ENCODE data around the gene ELOA2.
A peak's percentile ranks its signal among the peaks of the same experiment; 100 is the strongest.
"Not testable (repeated sequence)": the region's sequence is repeated elsewhere in the genome, so short reads cannot be mapped to it uniquely, and the experiment has no call there.

ELOA2 gene

GRCh38 chr18:47054369-47054768 lies 18.9 kb upstream of the ELOA2 start:
- Histone ChIP-seq H3K27ac (no peak overlapping the region), H3K9me3 (ENCODE audit: low read depth, low read length) (no peaks in the 10 kb centered on the region), H3K9ac (ENCODE audit: insufficient read length) (no peak overlapping the region), H3K4me3 (no peak overlapping the region), H3K36me3 (ENCODE audit: insufficient read depth, low read length) (no peaks in the 10 kb centered on the region)
- TF ChIP-seq FOXP2 (optimal IDR thresholded peaks at IDR 0.05; ENCODE audit: control extremely low read depth, extremely low read length, insufficient read depth) (no peak), EZH2 (IDR thresholded peaks at IDR 0.05) (no peak), POLR2AphosphoS5 (IDR thresholded peaks at IDR 0.05; ENCODE audit: borderline replicate concordance, low read depth, low read length) (no peak)
- DNase-seq (ENCODE audit: low read depth, low spot score): no peak

GRCh38 chr18:47050468-47050867 lies 15.0 kb upstream of the ELOA2 start:
- DNase-seq (ENCODE audit: low read depth, low spot score): peak; percentile 26
- no peaks in the 10 kb centered on the region for H3K36me3 ChIP-seq (ENCODE audit: insufficient read depth, low read length)
- TF ChIP-seq FOXP2 (optimal IDR thresholded peaks at IDR 0.05; ENCODE audit: control extremely low read depth, extremely low read length, insufficient read depth): no peak

GRCh38 chr18:47040982-47041381 lies 5.6 kb upstream of the ELOA2 start:
- no peak overlapping the region for H3K27ac ChIP-seq
- H3K4me3 ChIP-seq: no peak overlapping the region
- TF ChIP-seq EZH2 (IDR thresholded peaks at IDR 0.05): no peak
- no peak for TF ChIP-seq FOXP2 (optimal IDR thresholded peaks at IDR 0.05; ENCODE audit: control extremely low read depth, extremely low read length, insufficient read depth)
- no peak for TF ChIP-seq POLR2AphosphoS5 (IDR thresholded peaks at IDR 0.05; ENCODE audit: borderline replicate concordance, low read depth, low read length)
- no peaks in the 10 kb centered on the region for H3K9me3 ChIP-seq (ENCODE audit: low read depth, low read length)
- no peak overlapping the region for H3K9ac ChIP-seq (ENCODE audit: insufficient read length)
- no peak for DNase-seq (ENCODE audit: low read depth, low spot score)
- H3K36me3 ChIP-seq (ENCODE audit: insufficient read depth, low read length): no peaks in the 10 kb centered on the region

More at GRCh38 chr18:47050468-47050867, 15.0 kb upstream of the ELOA2 start:
- Histone ChIP-seq H3K27ac (no peak overlapping the region), H3K4me3 (no peak overlapping the region), H3K9me3 (ENCODE audit: low read depth, low read length) (no peaks in the 10 kb centered on the region), H3K9ac (ENCODE audit: insufficient read length) (no peak overlapping the region)

DNA sequence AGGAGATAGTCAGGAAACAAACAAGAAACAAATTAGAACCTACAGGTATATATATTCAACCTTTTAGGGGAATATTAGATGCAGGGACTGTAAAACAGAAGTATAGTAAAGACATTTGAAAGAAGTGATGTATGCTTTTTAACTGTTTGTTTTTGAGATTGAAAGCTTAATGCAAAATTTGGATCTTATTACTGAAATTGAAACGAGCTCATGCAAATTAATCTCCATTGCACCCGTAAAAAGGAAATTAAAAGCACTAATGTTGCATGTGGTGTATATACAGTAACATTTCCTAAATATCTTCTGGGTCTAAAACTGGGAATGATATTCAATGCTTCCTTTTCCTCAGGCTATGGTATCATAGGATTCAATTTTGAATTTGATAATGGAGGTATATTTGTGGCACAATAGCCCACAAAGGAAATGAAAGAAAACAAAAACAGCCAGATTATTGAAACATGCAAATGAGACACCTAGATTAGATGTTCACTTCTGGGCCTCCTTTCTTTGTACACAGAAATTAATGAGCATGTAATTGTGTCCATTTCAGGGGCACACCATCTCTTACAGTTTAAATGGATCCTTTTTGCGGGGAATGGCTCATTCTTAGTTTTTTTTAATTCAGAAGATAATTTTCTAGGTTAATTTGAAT lies 1.6 kb upstream of the ELOA2 start:
- Histone ChIP-seq H3K9me3 (ENCODE audit: low read depth, low read length) (no peaks in the 10 kb centered on the region), H3K27ac (0 out of 2 replicates have a peak overlapping the region, but pooled peaks have one; percentile 1), H3K36me3 (ENCODE audit: insufficient read depth, low read length) (no peaks in the 10 kb centered on the region), H3K9ac (ENCODE audit: insufficient read length) (no peak overlapping the region), H3K4me3 (no peak overlapping the region)
- TF ChIP-seq POLR2AphosphoS5 (IDR thresholded peaks at IDR 0.05; ENCODE audit: borderline replicate concordance, low read depth, low read length) (no peak), FOXP2 (optimal IDR thresholded peaks at IDR 0.05; ENCODE audit: control extremely low read depth, extremely low read length, insufficient read depth) (no peak), EZH2 (IDR thresholded peaks at IDR 0.05) (no peak)
- DNase-seq (ENCODE audit: low read depth, low spot score): no peak

DNA sequence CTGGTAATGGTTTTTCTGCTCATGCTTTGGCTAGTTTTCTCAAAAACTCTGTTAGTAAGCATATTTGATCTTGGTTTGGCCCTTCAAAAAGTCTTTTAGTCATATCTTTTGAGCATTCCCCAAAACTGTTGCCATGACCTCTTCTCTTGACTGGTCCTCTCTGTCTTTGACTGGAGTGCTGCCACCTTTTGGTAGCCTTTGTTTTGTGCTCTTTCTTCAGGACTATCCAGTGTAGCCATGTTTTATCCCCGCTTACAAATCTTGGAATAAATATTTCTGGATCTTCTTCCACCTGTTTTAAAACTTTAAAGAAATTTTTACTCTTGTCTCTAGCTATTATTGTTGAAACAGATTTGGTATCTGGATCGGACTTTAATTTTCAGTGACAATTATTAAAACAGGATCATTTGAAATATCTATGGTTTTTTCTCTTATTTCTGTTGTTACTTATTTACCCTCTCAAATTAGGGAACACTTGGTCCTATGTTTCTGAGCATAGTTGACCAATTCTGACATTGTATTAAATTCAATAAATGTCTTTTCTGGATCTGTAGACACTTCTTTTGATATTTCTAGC lies 965 bp upstream of the ELOA2 start:
- TF ChIP-seq EZH2 (IDR thresholded peaks at IDR 0.05): no peak
- no peak for TF ChIP-seq FOXP2 (optimal IDR thresholded peaks at IDR 0.05; ENCODE audit: control extremely low read depth, extremely low read length, insufficient read depth)
- TF ChIP-seq POLR2AphosphoS5 (IDR thresholded peaks at IDR 0.05; ENCODE audit: borderline replicate concordance, low read depth, low read length): no peak
- peak; percentile 1 for DNase-seq (ENCODE audit: low read depth, low spot score)
- Histone ChIP-seq H3K9ac (ENCODE audit: insufficient read length) (no peak overlapping the region), H3K9me3 (ENCODE audit: low read depth, low read length) (no peaks in the 10 kb centered on the region), H3K4me3 (no peak overlapping the region), H3K27ac (0 out of 2 replicates have a peak overlapping the region, but pooled peaks have one; percentile 1), H3K36me3 (ENCODE audit: insufficient read depth, low read length) (no peaks in the 10 kb centered on the region)

DNA sequence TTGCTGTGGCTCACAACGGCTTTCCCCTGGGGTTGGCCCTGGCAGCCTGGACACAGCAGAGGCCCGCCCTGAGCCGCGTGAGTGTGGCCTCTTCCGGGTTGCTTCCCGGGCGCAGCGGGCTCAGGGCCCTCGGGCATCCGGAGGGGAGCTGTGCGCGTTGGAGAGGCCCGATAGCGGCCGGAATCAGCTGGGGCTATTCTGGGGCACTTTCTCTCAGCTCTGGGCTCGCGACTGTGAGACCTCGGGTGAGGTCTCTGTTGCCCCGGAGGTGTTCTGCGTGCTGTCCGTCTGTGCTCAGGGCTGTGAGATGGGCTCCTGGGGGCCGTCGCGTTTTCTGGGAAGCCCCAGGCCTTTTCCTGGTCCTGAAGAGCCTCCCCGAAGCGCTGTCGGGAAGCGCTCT lies 830 bp downstream of the ELOA2 start:
- H3K4me3 ChIP-seq; DNase-seq (ENCODE audit: low read depth, low spot score); H3K9ac ChIP-seq (ENCODE audit: insufficient read length); H3K36me3 ChIP-seq (ENCODE audit: insufficient read depth, low read length); H3K27ac ChIP-seq; H3K9me3 ChIP-seq (ENCODE audit: low read depth, low read length): not testable (repeated sequence)

- Histone ChIP-seq H3K9me3 (ENCODE audit: low read depth, low read length) (no peaks in the 10 kb centered on the region), H3K4me3 (no peak overlapping the region), H3K36me3 (ENCODE audit: insufficient read depth, low read length) (no peaks in the 10 kb centered on the region), H3K9ac (ENCODE audit: insufficient read length) (no peak overlapping the region), H3K27ac (no peak overlapping the region)
- DNase-seq (ENCODE audit: low read depth, low spot score): no peak
- TF ChIP-seq EZH2 (IDR thresholded peaks at IDR 0.05) (no peak), POLR2AphosphoS5 (IDR thresholded peaks at IDR 0.05; ENCODE audit: borderline replicate concordance, low read depth, low read length) (no peak), FOXP2 (optimal IDR thresholded peaks at IDR 0.05; ENCODE audit: control extremely low read depth, extremely low read length, insufficient read depth) (no peak)
Observed at GRCh38 chr18:47032945-47033344, 2.5 kb downstream of the ELOA2 start.

DNA sequence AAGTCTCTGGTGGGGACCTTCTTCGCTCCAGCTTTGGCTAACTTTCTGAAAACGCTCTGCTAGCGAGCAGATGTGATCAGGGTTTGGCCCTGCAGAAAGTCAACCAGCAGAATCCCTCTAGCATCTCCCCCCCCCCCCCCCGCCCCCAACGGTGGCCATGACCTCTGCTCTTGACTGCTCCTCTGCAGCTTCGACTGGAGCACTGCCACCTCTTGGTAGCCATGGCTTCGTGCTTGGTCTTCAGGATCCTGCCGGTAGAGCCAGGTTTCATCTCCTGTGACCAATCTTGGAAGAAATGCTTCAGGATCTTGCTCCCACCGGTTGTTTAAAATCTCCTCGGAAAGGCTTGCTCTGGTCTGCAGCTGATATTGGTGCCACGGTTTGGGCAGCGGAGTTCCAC lies 4.5 kb downstream of the ELOA2 start:
- not testable (repeated sequence) for H3K36me3 ChIP-seq (ENCODE audit: insufficient read depth, low read length); DNase-seq (ENCODE audit: low read depth, low spot score)

GRCh38 chr18:47029684-47030353 lies 5.6 kb downstream of the ELOA2 start:
- H3K9ac ChIP-seq (ENCODE audit: insufficient read length); H3K36me3 ChIP-seq (ENCODE audit: insufficient read depth, low read length); H3K4me3 ChIP-seq; DNase-seq (ENCODE audit: low read depth, low spot score); H3K9me3 ChIP-seq (ENCODE audit: low read depth, low read length); H3K27ac ChIP-seq: not testable (repeated sequence)

More for the DNA sequence above, 4.5 kb downstream of the ELOA2 start:
- not testable (repeated sequence) for H3K9me3 ChIP-seq (ENCODE audit: low read depth, low read length); H3K27ac ChIP-seq; H3K9ac ChIP-seq (ENCODE audit: insufficient read length); H3K4me3 ChIP-seq

GRCh38 chr18:47028738-47029137 lies 6.7 kb downstream of the ELOA2 start:
- not testable (repeated sequence) for H3K9ac ChIP-seq (ENCODE audit: insufficient read length); H3K36me3 ChIP-seq (ENCODE audit: insufficient read depth, low read length); H3K27ac ChIP-seq; H3K4me3 ChIP-seq; DNase-seq (ENCODE audit: low read depth, low spot score); H3K9me3 ChIP-seq (ENCODE audit: low read depth, low read length)

DNA sequence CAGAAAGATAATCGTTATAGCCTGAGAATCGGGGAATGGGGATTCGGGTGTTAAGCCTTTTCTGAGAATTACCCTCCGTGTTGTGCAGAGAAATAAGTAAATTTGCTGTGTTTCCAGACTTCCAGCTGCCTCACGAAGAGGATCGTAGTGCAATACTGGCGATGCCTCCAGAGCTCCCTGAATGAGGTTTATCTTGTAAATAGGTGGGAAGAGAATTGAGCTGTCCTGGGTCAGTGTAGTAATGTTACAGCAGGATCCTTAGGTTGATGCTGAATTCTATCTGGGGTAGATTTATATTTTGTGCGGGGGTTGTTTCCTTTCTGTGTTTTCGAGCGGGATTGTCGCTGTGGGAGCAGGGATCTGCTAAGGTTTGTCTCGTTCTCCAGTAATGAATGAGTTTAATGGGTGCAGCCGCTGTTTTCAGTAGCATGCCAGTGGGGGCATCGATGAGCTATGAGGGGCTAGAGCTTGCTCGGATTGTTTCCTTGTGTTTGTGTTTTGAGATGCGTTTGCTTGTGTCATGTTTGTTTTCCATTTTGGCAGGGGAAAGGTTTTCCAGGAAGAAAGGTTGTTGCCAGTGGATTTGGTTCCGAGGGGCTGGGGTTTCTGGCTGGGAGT lies 9.8 kb downstream of the ELOA2 start:
- H3K9ac ChIP-seq (ENCODE audit: insufficient read length); H3K27ac ChIP-seq; H3K9me3 ChIP-seq (ENCODE audit: low read depth, low read length); H3K36me3 ChIP-seq (ENCODE audit: insufficient read depth, low read length); H3K4me3 ChIP-seq; DNase-seq (ENCODE audit: low read depth, low spot score): not testable (repeated sequence)

DNA sequence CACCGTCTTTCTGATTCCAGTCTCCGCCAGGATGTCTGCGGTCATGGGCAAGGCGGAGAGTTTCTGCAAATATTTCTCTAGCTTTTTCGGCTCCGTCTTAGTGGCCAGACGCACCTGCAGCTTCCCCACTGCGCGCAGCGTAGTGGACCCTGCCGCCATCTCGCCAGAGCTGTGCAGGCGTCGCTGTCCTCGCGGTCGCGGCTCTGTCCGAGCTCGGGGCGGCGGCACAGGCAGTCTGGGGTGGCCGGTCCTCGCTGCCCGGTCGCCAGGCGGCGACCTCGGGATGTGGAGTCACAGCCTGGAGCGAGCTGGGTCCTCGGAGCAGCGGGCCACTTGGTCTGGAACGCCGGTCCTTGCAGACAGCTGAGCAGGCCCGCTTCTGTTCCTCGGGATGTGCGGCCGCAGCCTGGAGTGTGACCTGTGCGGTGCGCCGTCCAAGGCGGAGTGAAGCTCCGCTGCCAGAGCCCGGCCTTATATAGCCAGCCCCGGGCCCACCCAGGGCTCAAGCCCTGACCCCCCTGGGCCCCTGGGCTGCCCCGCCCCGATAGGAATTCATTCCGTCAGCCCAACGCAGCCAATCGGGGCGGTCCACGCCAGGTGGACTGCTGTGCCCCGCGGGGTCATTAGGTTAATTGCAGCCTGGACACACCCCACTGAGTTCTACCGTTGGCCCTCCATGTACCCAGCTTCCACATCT lies 11.5 kb downstream of the ELOA2 start:
- not testable (repeated sequence) for H3K9ac ChIP-seq (ENCODE audit: insufficient read length); H3K36me3 ChIP-seq (ENCODE audit: insufficient read depth, low read length); DNase-seq (ENCODE audit: low read depth, low spot score); H3K4me3 ChIP-seq; H3K27ac ChIP-seq; H3K9me3 ChIP-seq (ENCODE audit: low read depth, low read length)

Data from SK-N-MC (cell line).